ENCODE measurements around the gene CDH16.

The CDH16 gene

GRCh38 chr16:66911801-66912200, 6.9 kb downstream of the CDH16 start:
- ATAC-seq (no peak), DNase-seq (no peak)
- Mint-ChIP-seq H3K4me1 (peaks cover 6% of the 10 kb centered on the region), H3K27me3 (peaks cover 13% of the 10 kb centered on the region), H3K4me3 (no peak overlapping the region), H3K9me3 (no peaks in the 10 kb centered on the region), H3K27ac (peak overlapping the region in 1 of 2 donors; percentile 13)

GRCh38 chr16:66911112-66911511, 7.6 kb downstream of the CDH16 start:
- Mint-ChIP-seq H3K4me1 (peaks cover 11% of the 10 kb centered on the region), H3K9me3 (no peaks in the 10 kb centered on the region), H3K27ac (no peak overlapping the region), H3K4me3 (no peak overlapping the region), H3K27me3 (peaks cover 13% of the 10 kb centered on the region)
- ATAC-seq = peak; percentile 14
- no peak for DNase-seq

- ATAC-seq (no peak), DNase-seq (no peak)
- Mint-ChIP-seq H3K4me1 (peaks cover 19% of the 10 kb centered on the region), H3K27ac (no peak overlapping the region), H3K27me3 (peaks cover 13% of the 10 kb centered on the region), H3K4me3 (no peak overlapping the region), H3K9me3 (no peaks in the 10 kb centered on the region)
Measured at GRCh38 chr16:66910175-66910940, 8.3 kb downstream of the CDH16 start.

- Mint-ChIP-seq H3K27ac (no peak overlapping the region), H3K27me3 (peaks cover 7% of the 10 kb centered on the region), H3K4me3 (no peak overlapping the region), H3K9me3 (no peaks in the 10 kb centered on the region), H3K4me1 (peaks cover 21% of the 10 kb centered on the region)
- ATAC-seq (no peak), DNase-seq (no peak)
Measured at GRCh38 chr16:66908762-66909559, 9.7 kb downstream of the CDH16 start.

GRCh38 chr16:66908116-66908515, 10.6 kb downstream of the CDH16 start:
- peaks cover 21% of the 10 kb centered on the region for H3K4me1 Mint-ChIP-seq
- no peaks in the 10 kb centered on the region for H3K9me3 Mint-ChIP-seq
- DNase-seq (no peak), ATAC-seq (no peak)
- H3K27ac Mint-ChIP-seq = no peak overlapping the region
- H3K27me3 Mint-ChIP-seq = peaks cover 7% of the 10 kb centered on the region
- H3K4me3 Mint-ChIP-seq = no peak overlapping the region

- Mint-ChIP-seq H3K9me3 (no peaks in the 10 kb centered on the region), H3K4me1 (peaks cover 21% of the 10 kb centered on the region), H3K4me3 (no peak overlapping the region), H3K27ac (no peak overlapping the region), H3K27me3 (peaks cover 7% of the 10 kb centered on the region)
- no peak for DNase-seq
- peak; percentile 5 for ATAC-seq
Measured at GRCh38 chr16:66906916-66907836, 11.5 kb downstream of the CDH16 start.

GRCh38 chr16:66905633-66906539, 12.8 kb downstream of the CDH16 start:
- no peaks in the 10 kb centered on the region for H3K9me3 Mint-ChIP-seq
- H3K27me3 Mint-ChIP-seq = peaks cover 7% of the 10 kb centered on the region
- H3K4me3 Mint-ChIP-seq = no peak overlapping the region
- DNase-seq = peak; percentile 41 to 45
- peak; percentile 66 for ATAC-seq
- H3K4me1 Mint-ChIP-seq = peaks cover 21% of the 10 kb centered on the region
- peak overlapping the region in 1 of 2 donors; percentile 92 for H3K27ac Mint-ChIP-seq

GRCh38 chr16:66904846-66905632, 13.6 kb downstream of the CDH16 start:
- no peak overlapping the region for H3K27ac Mint-ChIP-seq
- H3K4me1 Mint-ChIP-seq = peaks cover 21% of the 10 kb centered on the region
- H3K9me3 Mint-ChIP-seq = no peaks in the 10 kb centered on the region
- peaks cover 7% of the 10 kb centered on the region for H3K27me3 Mint-ChIP-seq
- no peak for ATAC-seq
- no peak overlapping the region for H3K4me3 Mint-ChIP-seq
- no peak for DNase-seq

- Mint-ChIP-seq H3K4me1 (peaks cover 21% of the 10 kb centered on the region), H3K9me3 (no peaks in the 10 kb centered on the region), H3K4me3 (no peak overlapping the region), H3K27ac (no peak overlapping the region), H3K27me3 (peaks cover 7% of the 10 kb centered on the region)
- ATAC-seq (no peak), DNase-seq (no peak)
Measured at GRCh38 chr16:66904428-66904845, 14.2 kb downstream of the CDH16 start.

GRCh38 chr16:66903544-66904427, 14.9 kb downstream of the CDH16 start:
- no peak overlapping the region for H3K4me3 Mint-ChIP-seq
- no peak for ATAC-seq
- H3K27me3 Mint-ChIP-seq = peaks cover 7% of the 10 kb centered on the region
- no peak for DNase-seq
- no peaks in the 10 kb centered on the region for H3K9me3 Mint-ChIP-seq
- H3K4me1 Mint-ChIP-seq = peaks cover 21% of the 10 kb centered on the region
- H3K27ac Mint-ChIP-seq = no peak overlapping the region

GRCh38 chr16:66902648-66903543, 15.8 kb downstream of the CDH16 start:
- peaks cover 21% of the 10 kb centered on the region for H3K4me1 Mint-ChIP-seq
- no peaks in the 10 kb centered on the region for H3K27me3 Mint-ChIP-seq
- H3K4me3 Mint-ChIP-seq = no peak overlapping the region
- no peak for ATAC-seq
- no peak overlapping the region for H3K27ac Mint-ChIP-seq
- H3K9me3 Mint-ChIP-seq = no peaks in the 10 kb centered on the region
- DNase-seq = no peak

- H3K4me1 Mint-ChIP-seq = peaks cover 15% of the 10 kb centered on the region
- no peak overlapping the region for H3K4me3 Mint-ChIP-seq
- no peaks in the 10 kb centered on the region for H3K9me3 Mint-ChIP-seq
- ATAC-seq (no peak), DNase-seq (no peak)
- H3K27me3 Mint-ChIP-seq = no peaks in the 10 kb centered on the region
- no peak overlapping the region for H3K27ac Mint-ChIP-seq
Measured at GRCh38 chr16:66901626-66902025, 17.1 kb downstream of the CDH16 start.

Measured in stimulated activated naive CD8-positive, alpha-beta T cell treated with anti-CD3 and anti-CD28 coated beads, Interleukin-15, amount 100 ng/mL, for 72 hours (primary cell).